ENCODE data around the gene L3MBTL2. TPM values are rescaled to one million over a fixed set of nuclear protein-coding genes. Genes with fewer than 3 reads are reported as not detected.

Gene L3MBTL2
- total and polyA plus RNA-seq, 2 donors (not counting 1 experiment from before 2014, with no cell fraction given): 22.5 to 37.3 TPM

GRCh38 chr22:41248758-41249157, 43.6 kb downstream of the L3MBTL2 start:
- H2AFZ ChIP-seq (ENCODE audit: insufficient read depth, low read depth, low read length, poor library complexity, severe bottlenecking): no peak overlapping the region
- no peaks in the 10 kb centered on the region for H3K4me1 Mint-ChIP-seq
- no peaks in the 10 kb centered on the region for H3K4me1 ChIP-seq (ENCODE audit: control insufficient read depth in 2 of 2, insufficient read depth in 2 of 2, low read length in 2 of 2)
- TF ChIP-seq EZH2 (IDR thresholded peaks at IDR 0.05; ENCODE audit: borderline replicate concordance, insufficient read depth, low read depth, low read length, poor library complexity, severe bottlenecking) (no peak), CTCF (IDR thresholded peaks at IDR 0.05) (no peak)
- DNase-seq (no peak), ATAC-seq (ENCODE audit: low read depth) (no peak)
- no peak overlapping the region for H3K27ac Mint-ChIP-seq
- CTCF ChIA-PET: no interaction called here
- no peaks in the 10 kb centered on the region for H3K27me3 Mint-ChIP-seq
- no peak overlapping the region for H3K4me2 ChIP-seq (replicated peaks; ENCODE audit: low read depth, low read length, poor library complexity, severe bottlenecking)
- no peak overlapping the region for H3K4me3 ChIP-seq (ENCODE audit: control extremely low read depth in 1 of 5, extremely low read depth in 1 of 5, insufficient read depth in 1 of 5, low read depth in 2 of 5, low read length in 4 of 5)
- no peaks in the 10 kb centered on the region for H3K9me3 ChIP-seq (ENCODE audit: control extremely low read depth in 1 of 3, control insufficient read depth in 2 of 3, insufficient read depth in 1 of 3, low read length in 2 of 3)
- H3K9ac ChIP-seq (ENCODE audit: low read length): no peak overlapping the region
- H3K27me3 ChIP-seq (replicated peaks in 1 of 4; ENCODE audit: control extremely low read depth in 1 of 4, control insufficient read depth in 3 of 4, insufficient read depth in 4 of 4, low read length in 3 of 4): no peaks in the 10 kb centered on the region
- H3K79me2 ChIP-seq (ENCODE audit: control insufficient read depth, insufficient read depth, low read length): no peaks in the 10 kb centered on the region
- H3K4me3 Mint-ChIP-seq: no peak overlapping the region
- H3K9me3 Mint-ChIP-seq (ENCODE audit: insufficient read depth): no peaks in the 10 kb centered on the region
- POLR2A ChIA-PET: interaction anchor here (0.6 to 0.8 kb wide), 2 partner anchors 11 to 151 kb away, joined by 3 read pairs; no protein-coding TSS in a partner anchor
- H4K20me1 ChIP-seq (ENCODE audit: control insufficient read depth, insufficient read depth, low read length, poor library complexity, severe bottlenecking): no peaks in the 10 kb centered on the region
- WGBS (ENCODE audit: insufficient coverage): 98% methylated on average over 10 of the region's 10 CpGs
- H3K27ac ChIP-seq (ENCODE audit: low read length in 2 of 2): no peak overlapping the region
- intact Hi-C loops (cut with micrococcal nuclease): no loop called here
- peaks cover 0 to 66% of the 10 kb centered on the region in 2 experiments for H3K36me3 ChIP-seq (replicated peaks in 1 of 2; ENCODE audit: control extremely low read depth in 1 of 2, control insufficient read depth in 1 of 2, extremely low read depth in 1 of 2, insufficient read depth in 2 of 2, low read length in 1 of 2)

DNA sequence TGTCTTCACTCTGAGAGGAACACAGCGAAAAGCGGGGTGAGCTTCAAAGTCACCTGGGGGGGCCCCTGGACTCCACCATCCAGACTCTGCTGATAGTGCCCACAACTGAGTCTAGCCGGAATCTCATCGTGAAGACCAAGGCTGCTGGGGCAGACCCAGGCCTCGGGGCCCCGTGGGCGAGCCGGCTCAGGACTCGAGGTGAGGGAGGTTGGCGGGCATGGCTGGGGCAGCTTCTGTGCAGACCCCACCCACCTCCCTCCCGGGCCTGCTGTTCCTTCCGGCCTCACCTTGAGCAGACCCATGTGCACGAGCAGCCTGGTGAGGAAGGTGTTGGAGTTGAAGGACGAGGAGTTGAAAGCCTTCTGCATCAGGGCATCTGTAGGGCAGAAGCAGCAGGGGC, 44.3 kb downstream of the L3MBTL2 start:
- TF ChIP-seq EZH2 (IDR thresholded peaks at IDR 0.05; ENCODE audit: borderline replicate concordance, insufficient read depth, low read depth, low read length, poor library complexity, severe bottlenecking) (no peak), CTCF (IDR thresholded peaks at IDR 0.05) (no peak)
- intact Hi-C loops (cut with micrococcal nuclease): no loop called here
- H3K27me3 Mint-ChIP-seq: no peaks in the 10 kb centered on the region
- Histone ChIP-seq H4K20me1 (ENCODE audit: control insufficient read depth, insufficient read depth, low read length, poor library complexity, severe bottlenecking) (no peaks in the 10 kb centered on the region), H3K36me3 (replicated peaks in 1 of 2; ENCODE audit: control extremely low read depth in 1 of 2, control insufficient read depth in 1 of 2, extremely low read depth in 1 of 2, insufficient read depth in 2 of 2, low read length in 1 of 2) (peaks cover 0 to 72% of the 10 kb centered on the region in 2 experiments), H3K9ac (ENCODE audit: low read length) (no peak overlapping the region), H3K4me2 (replicated peaks; ENCODE audit: low read depth, low read length, poor library complexity, severe bottlenecking) (no peak overlapping the region), H3K9me3 (ENCODE audit: control extremely low read depth in 1 of 3, control insufficient read depth in 2 of 3, insufficient read depth in 1 of 3, low read length in 2 of 3) (no peaks in the 10 kb centered on the region), H3K79me2 (ENCODE audit: control insufficient read depth, insufficient read depth, low read length) (no peaks in the 10 kb centered on the region), H3K27me3 (replicated peaks in 1 of 4; ENCODE audit: control extremely low read depth in 1 of 4, control insufficient read depth in 3 of 4, insufficient read depth in 4 of 4, low read length in 3 of 4) (no peaks in the 10 kb centered on the region), H3K27ac (ENCODE audit: low read length in 2 of 2) (no peak overlapping the region), H3K4me1 (ENCODE audit: control insufficient read depth in 2 of 2, insufficient read depth in 2 of 2, low read length in 2 of 2) (no peaks in the 10 kb centered on the region), H2AFZ (ENCODE audit: insufficient read depth, low read depth, low read length, poor library complexity, severe bottlenecking) (no peak overlapping the region), H3K4me3 (ENCODE audit: control extremely low read depth in 1 of 5, extremely low read depth in 1 of 5, insufficient read depth in 1 of 5, low read depth in 2 of 5, low read length in 4 of 5) (no peak overlapping the region)
- H3K4me3 Mint-ChIP-seq: no peak overlapping the region
- no peak overlapping the region for H3K27ac Mint-ChIP-seq
- no peaks in the 10 kb centered on the region for H3K4me1 Mint-ChIP-seq
- H3K9me3 Mint-ChIP-seq (ENCODE audit: insufficient read depth): no peaks in the 10 kb centered on the region
- CTCF ChIA-PET: no interaction called here
- POLR2A ChIA-PET: interaction anchor here (0.6 to 0.8 kb wide), 2 partner anchors 12 to 150 kb away, joined by 3 read pairs; no protein-coding TSS in a partner anchor
- WGBS (ENCODE audit: insufficient coverage): 98% methylated on average over 14 of the region's 14 CpGs
- ATAC-seq (ENCODE audit: low read depth) (no peak), DNase-seq (no peak)
